Tibial artery (tissue), 4 donors: ENCODE measurements around the gene SYAP1.
"Not testable (repeated sequence)": the region's sequence is repeated elsewhere in the genome, so short reads cannot be mapped to it uniquely, and the experiment has no call there.

Source experiments
- DNase-seq, 2 donors: peaks; one replicate each; pipeline ENCODE4 v3.0.0-alpha.2; 2019
- H3K27ac ChIP-seq, 2 donors: fragments of 200-600 bp; sonication (generic) in 1 of 2; 1 replicate in 1 of 2; 2 replicates in 1 of 2; pipeline ENCODE4 v1.5.1; 2018 to 2019; ENCODE audit warnings: mild to moderate bottlenecking in 1 of 2
- H3K27me3 ChIP-seq, 2 donors: fragments of 200-600 bp; sonication (generic) in 1 of 2; one replicate each; pipeline versions ENCODE4 v1.5.1 to v1.6.0; 2016 to 2019
- H3K36me3 ChIP-seq, 3 donors: fragments of 200-600 bp; sonication (generic) in 2 of 3; one replicate each; pipeline ENCODE4 v1.5.1; 2016 to 2019; ENCODE audit warnings: mild to moderate bottlenecking in 2 of 3
- H3K4me1 ChIP-seq, 4 donors: fragments of 200-600 bp; sonication (generic) in 2 of 4; 1 replicate in 3 of 4; 2 replicates in 1 of 4; pipeline ENCODE4 v1.5.1; 2016 to 2019
- H3K4me3 ChIP-seq, 2 donors: fragments of 200-600 bp; sonication (generic) in 1 of 2; 1 replicate in 1 of 2; 2 replicates in 1 of 2; pipeline ENCODE4 v1.5.1; 2018 to 2019; ENCODE audit warnings: mild to moderate bottlenecking in 2 of 2
- H3K9me3 ChIP-seq, 3 donors: fragments of 200-600 bp; sonication (generic) in 1 of 3; one replicate each; pipeline ENCODE4 v1.5.1; 2016 to 2019
- intact Hi-C: fragments of 100-400 bp; cut with DNase I; formaldehyde crosslinking; loops from one replicate; pipeline ENCODE4 v1.15.0; 2023; ENCODE audit warnings: low total_unique reads
- TF ChIP-seq, protein P1 (sequence below), 2 experiments: fragments of 200-600 bp in 1 of 2; fragments of 450-650 bp in 1 of 2; IDR thresholded peaks; one replicate each; pipeline ENCODE4 v1.5.1; 2017 to 2019; ENCODE audit warnings: antibody characterized with exemption in 2 of 2, mild to moderate bottlenecking in 1 of 2, moderate library complexity in 1 of 2

Gene SYAP1

GRCh38 chrX:16783452-16783851 is 64.0 kb downstream of the SYAP1 start:
- Histone ChIP-seq H3K27ac (no peak overlapping the region), H3K27me3 (no peaks in the 10 kb centered on the region), H3K4me1 (peaks cover 0 to 14% (median 0%) of the 10 kb centered on the region in 4 donors), H3K4me3 (no peak overlapping the region), H3K9me3 (no peaks in the 10 kb centered on the region), H3K36me3 (no peaks in the 10 kb centered on the region)
- intact Hi-C loops, result loop anchor here (10.0 kb wide), 1 partner anchor 1021 kb away; no protein-coding TSS in a partner anchor
- DNase-seq, result no peak
- TF ChIP-seq, protein P1, sequence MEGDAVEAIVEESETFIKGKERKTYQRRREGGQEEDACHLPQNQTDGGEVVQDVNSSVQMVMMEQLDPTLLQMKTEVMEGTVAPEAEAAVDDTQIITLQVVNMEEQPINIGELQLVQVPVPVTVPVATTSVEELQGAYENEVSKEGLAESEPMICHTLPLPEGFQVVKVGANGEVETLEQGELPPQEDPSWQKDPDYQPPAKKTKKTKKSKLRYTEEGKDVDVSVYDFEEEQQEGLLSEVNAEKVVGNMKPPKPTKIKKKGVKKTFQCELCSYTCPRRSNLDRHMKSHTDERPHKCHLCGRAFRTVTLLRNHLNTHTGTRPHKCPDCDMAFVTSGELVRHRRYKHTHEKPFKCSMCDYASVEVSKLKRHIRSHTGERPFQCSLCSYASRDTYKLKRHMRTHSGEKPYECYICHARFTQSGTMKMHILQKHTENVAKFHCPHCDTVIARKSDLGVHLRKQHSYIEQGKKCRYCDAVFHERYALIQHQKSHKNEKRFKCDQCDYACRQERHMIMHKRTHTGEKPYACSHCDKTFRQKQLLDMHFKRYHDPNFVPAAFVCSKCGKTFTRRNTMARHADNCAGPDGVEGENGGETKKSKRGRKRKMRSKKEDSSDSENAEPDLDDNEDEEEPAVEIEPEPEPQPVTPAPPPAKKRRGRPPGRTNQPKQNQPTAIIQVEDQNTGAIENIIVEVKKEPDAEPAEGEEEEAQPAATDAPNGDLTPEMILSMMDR (IDR thresholded peaks at IDR 0.05), result no peak

- peaks cover 0 to 14% (median 0%) of the 10 kb centered on the region in 4 donors for H3K4me1 ChIP-seq
- not testable (repeated sequence) for H3K27ac ChIP-seq, H3K27me3 ChIP-seq, H3K36me3 ChIP-seq, H3K9me3 ChIP-seq, H3K4me3 ChIP-seq
- peak in 1 of 2 donors; percentile 19 for DNase-seq
- intact Hi-C loops, result loop anchor here (10.0 kb wide), 1 partner anchor 1020 kb away; no protein-coding TSS in a partner anchor
Observed at GRCh38 chrX:16784440-16784839, 65.0 kb downstream of the SYAP1 start.

GRCh38 chrX:16785247-16786138 is 66.1 kb downstream of the SYAP1 start:
- Histone ChIP-seq H3K4me3 (peak overlapping the region; percentile 69 to 79), H3K27ac (peak overlapping the region in 1 of 2 donors; percentile 45), H3K9me3 (no peaks in the 10 kb centered on the region), H3K36me3 (no peaks in the 10 kb centered on the region), H3K4me1 (peaks cover 0 to 14% (median 0%) of the 10 kb centered on the region in 4 donors), H3K27me3 (no peaks in the 10 kb centered on the region)
- TF ChIP-seq, protein P1 (IDR thresholded peaks at IDR 0.05), result no peak
- DNase-seq, result peak in 1 of 2 donors; percentile 21
- intact Hi-C loops, result loop anchor here (2.0 to 10.0 kb wide), 2 partner anchors 65 to 1019 kb away; no protein-coding TSS in a partner anchor

DNA sequence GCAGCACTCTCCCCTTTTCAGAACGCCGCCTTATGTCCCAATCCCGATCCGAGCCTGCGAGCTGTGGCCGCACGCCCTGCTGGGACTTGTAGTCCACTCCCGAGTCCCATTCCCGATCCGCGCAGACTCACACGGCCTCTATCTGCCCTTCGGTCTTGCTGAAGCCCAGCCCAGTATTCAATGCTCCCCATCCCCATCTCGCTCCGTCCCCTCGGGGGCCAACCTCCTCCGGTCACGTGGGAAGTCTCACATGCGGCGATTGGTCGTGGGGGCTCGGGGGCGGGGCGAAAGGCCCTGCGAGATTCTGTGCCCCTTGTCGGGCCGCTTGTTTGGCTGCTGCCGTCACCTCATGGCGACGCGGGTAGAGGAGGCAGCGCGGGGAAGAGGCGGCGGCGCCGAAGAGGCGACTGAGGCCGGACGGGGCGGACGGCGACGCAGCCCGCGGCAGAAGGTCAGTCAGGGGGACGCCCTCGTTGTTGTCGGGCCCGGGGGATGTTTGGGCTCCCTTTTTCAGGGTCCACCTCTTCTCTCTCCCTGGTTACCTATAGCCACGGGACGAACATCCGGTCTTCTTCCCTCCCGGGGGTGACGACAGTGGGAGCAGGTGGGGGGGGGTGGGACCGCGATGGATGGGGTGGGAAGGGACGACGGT is 66.9 kb downstream of the SYAP1 start, which contains the start of gene TXLNG:
TSS of gene TXLNG (plus strand) at position 328 of the 652 bp plus-strand sequence. CDS start at position 350, 22 bp downstream.
- peaks cover 0 to 14% (median 0%) of the 10 kb centered on the region in 4 donors for H3K4me1 ChIP-seq
- H3K36me3 ChIP-seq, result no peaks in the 10 kb centered on the region
- peak within 1 kb of the TSS; percentile 91 to 92 for H3K27ac ChIP-seq
- TF ChIP-seq, protein P1 (IDR thresholded peaks at IDR 0.05), result no peak
- DNase-seq, result peak; percentile 97 to 99
- no peaks in the 10 kb centered on the region for H3K9me3 ChIP-seq
- intact Hi-C loops, result loop anchor here (2.0 to 10.0 kb wide), 2 partner anchors 65 to 1019 kb away; no protein-coding TSS in a partner anchor
- no peaks in the 10 kb centered on the region for H3K27me3 ChIP-seq
- peak within 1 kb of the TSS; percentile 69 to 79 for H3K4me3 ChIP-seq

DNA sequence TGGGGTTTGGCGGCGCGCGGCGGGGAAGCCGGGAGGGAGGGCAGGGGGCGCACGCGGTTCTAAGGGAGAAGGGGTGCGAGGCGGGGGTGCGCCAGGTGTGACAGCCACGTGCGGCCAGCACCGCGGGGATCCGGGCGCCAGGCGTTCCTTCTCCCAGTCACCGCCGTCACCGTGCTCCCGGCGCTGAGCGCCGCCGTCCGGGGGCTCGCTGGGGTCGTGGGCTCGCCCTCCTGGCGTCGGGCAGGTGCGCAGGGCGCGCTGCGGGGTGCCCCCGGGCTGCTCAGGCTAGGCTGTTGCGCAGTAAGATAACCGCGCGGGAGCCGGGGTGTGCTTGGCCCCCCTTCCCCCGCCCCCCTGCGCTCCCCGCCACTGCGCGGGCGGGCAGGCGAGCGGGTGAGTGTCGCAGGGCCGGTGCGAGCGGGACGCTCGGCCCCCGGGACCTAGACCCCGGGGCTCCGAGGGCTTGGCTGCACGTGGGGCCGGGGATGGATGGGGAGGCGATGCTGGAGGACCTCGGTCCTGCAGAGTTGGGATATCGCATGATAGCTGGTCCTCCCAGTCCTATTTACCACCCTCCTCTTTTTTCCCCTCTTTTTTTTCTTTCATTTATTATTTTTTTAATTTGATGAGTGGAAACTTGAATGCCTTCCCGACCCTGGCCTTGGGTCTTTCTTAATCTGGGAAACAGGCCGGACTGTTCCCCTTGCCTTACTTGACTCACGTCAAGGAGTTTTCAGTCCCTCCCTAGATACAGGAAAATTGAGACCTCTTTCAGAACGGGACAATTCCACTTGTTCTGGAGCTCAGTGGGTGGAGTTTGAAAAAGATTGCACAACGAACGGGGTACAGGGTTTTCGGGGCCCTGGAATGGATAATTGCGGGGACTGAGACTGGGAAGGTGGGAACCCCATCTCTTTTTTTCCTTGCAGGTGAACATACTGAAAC is 67.7 kb downstream of the SYAP1 start:
- DNase-seq, result peak in 1 of 2 donors; percentile 61
- TF ChIP-seq, protein P1 (IDR thresholded peaks at IDR 0.05), result no peak
- Histone ChIP-seq H3K9me3 (no peaks in the 10 kb centered on the region), H3K27ac (peak overlapping the region; percentile 91 to 92), H3K27me3 (no peaks in the 10 kb centered on the region), H3K4me1 (peaks cover 0 to 14% (median 0%) of the 10 kb centered on the region in 4 donors), H3K36me3 (no peaks in the 10 kb centered on the region), H3K4me3 (peak overlapping the region; percentile 69 to 79)
- intact Hi-C loops, result loop anchor here (2.0 to 10.0 kb wide), 2 partner anchors 66 to 1018 kb away; no protein-coding TSS in a partner anchor
